Adrenal gland (tissue), 5 donors: ENCODE results near the gene ZRANB3.

Source experiments
- POLR2A ChIP-seq, 2 donors: fragments of 450-650 bp; IDR thresholded peaks; one replicate each; pipeline ENCODE4 v1.6.1; 2017; ENCODE audit warnings: antibody characterized with exemption in 2 of 2, mild to moderate bottlenecking in 2 of 2, moderate library complexity in 1 of 2
- TF ChIP-seq, protein P1 (sequence below), 6 experiments: fragments of 450-650 bp in 4 of 6; fragments of 200-600 bp in 2 of 6; sonication (generic) in 1 of 6; IDR thresholded peaks; 1 replicate in 5 of 6; 2 replicates in 1 of 6; pipeline versions ENCODE4 v1.5.1 to v1.8.0; 2016 to 2021; ENCODE audit warnings: antibody characterized with exemption in 6 of 6, mild to moderate bottlenecking in 2 of 6, moderate library complexity in 1 of 6
- donor health status: DM: no; HTN: no; CAD: no.

DNA sequence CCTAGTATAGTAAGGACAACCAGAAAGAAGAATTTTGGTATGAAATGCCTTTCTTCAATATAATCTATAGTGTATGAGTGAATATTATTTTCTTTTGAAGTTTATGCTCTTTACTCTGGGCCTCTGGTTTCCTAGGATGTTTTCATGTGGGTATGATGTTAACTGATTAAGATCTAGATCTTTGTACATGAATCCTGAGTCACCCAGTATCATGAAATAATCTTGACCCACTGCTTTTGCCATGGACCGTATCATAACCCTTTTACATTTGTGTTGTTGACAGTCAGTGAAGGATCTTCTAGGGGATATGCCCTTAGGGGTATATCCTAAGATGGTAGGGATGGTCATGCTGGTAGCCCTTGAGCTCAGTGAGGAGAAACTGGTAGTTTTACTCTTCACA is 378.7 kb downstream of the ZRANB3 start:
- TF ChIP-seq, protein P1, sequence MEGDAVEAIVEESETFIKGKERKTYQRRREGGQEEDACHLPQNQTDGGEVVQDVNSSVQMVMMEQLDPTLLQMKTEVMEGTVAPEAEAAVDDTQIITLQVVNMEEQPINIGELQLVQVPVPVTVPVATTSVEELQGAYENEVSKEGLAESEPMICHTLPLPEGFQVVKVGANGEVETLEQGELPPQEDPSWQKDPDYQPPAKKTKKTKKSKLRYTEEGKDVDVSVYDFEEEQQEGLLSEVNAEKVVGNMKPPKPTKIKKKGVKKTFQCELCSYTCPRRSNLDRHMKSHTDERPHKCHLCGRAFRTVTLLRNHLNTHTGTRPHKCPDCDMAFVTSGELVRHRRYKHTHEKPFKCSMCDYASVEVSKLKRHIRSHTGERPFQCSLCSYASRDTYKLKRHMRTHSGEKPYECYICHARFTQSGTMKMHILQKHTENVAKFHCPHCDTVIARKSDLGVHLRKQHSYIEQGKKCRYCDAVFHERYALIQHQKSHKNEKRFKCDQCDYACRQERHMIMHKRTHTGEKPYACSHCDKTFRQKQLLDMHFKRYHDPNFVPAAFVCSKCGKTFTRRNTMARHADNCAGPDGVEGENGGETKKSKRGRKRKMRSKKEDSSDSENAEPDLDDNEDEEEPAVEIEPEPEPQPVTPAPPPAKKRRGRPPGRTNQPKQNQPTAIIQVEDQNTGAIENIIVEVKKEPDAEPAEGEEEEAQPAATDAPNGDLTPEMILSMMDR (IDR thresholded peaks at IDR 0.05): no peak
- no peak for TF ChIP-seq POLR2A (IDR thresholded peaks at IDR 0.05)
